GM12873 (cell line): ENCODE measurements around the gene ZNHIT2.

Source experiments
- CTCF ChIP-seq: IDR thresholded peaks from 2 replicates; pipeline ENCODE4 v1.5.1; 2012; ENCODE audit warnings: low read depth, mild to moderate bottlenecking, moderate library complexity, low read length, control low read depth; ENCODE audit not compliant: insufficient read depth; ENCODE audit errors: missing control alignments

The ZNHIT2 gene

GRCh38 chr11:65156926-65157325 is 39.4 kb upstream of the ZNHIT2 start:
- no peak for TF ChIP-seq CTCF

DNA sequence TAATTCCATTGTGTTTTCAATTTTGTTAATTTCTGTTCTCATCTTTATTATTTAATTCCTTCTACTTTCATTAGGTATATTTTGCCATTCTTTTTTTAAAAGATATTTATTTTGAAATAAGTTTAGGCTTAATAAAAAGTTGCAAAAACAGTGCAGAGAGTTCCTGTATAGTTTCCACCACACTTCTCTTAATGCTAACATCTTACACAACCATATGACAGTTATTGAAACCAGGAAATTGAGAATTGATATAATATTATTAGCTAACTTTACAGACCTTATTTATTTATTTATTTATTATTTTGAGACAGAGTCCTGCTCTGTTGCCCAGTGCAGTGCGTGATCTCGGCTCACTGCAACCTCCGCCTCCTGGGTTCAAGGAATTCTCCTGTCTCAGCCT is 38.8 kb upstream of the ZNHIT2 start:
- no peak for TF ChIP-seq CTCF

DNA sequence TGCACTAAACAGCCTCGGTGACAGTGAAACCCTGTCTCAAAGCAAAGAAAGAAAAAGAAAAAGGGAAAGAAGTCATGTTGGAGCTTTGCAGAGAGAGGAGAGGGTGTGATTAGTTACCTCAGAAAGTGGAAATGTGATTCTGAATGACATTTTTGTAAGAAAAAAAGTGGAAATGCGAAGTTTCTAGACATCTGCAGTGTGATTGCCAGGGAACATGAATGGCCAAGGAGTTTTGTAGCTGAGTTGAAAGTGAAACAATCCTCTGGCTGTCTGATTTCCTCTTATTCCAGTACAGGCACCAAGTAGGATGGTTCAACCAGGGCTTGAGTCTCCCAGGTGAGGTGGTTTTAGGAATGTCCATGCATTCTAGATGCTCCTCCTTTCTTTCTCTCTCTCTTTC is 34.6 kb upstream of the ZNHIT2 start:
- TF ChIP-seq CTCF = no peak

DNA sequence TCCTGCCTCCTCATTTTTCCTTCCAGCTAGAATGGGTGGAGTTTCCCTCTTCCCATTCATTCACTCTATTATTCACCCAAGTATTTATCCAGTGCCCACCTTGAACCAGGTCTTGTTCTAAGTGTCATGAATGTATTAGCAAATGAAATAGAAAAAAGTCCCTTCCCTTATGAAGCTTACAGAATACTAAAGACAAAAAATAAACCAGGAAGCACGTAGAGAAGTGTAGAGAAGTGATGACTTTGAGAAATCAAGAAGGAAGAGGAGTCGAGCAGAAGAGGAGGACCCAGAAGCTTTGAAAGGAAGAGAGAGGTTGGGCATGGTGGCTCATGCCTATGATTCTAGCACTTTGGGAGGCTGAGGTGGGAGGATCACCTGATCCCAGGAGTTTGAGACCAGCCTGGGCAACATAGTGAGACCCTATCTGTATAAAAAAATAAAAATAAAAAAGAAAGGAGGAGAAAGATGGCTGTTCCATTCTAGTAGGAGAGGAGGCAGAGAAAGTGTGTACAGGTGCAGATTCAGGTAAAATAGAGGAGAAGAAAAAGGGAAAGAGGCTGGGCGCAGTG is 33.9 kb upstream of the ZNHIT2 start:
- TF ChIP-seq CTCF = no peak

DNA sequence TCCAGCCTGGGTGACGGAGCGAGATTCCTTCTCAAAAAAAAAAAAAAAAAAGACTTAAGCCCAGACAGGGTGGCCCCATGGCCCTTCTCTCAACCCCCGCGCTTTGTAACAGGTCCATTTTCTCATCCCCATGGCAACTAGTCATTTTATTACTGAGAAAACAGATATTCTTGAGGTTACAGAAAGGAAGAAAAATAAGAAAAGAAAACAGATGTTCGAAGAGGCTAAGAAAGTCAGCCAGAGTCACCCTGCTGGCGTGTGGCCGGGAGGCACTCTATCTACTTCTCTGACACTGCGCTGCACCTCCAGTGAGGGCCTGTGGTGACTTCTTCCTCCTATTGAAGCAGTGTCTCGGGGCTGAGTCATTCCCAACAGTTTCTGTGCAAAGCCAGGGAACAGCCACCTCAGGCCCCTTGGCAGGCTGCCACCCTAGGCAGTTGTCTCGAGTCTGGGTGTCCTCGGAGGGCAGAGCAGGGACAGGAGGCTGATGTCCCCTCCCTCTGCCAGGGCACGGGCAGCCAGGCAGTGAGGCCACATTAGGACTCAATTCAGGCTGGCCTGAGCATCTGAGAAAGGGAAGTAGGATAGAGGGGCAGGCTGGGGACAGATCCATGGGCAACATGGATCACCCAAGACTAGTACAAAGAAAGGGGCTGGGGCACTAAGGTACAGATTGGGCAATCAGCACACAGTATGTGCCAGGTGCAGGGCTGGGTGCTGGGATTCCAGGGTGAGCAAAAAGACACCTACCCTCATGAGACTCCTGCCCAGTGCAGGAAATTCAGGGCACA is 33.2 kb upstream of the ZNHIT2 start:
- TF ChIP-seq CTCF = no peak

DNA sequence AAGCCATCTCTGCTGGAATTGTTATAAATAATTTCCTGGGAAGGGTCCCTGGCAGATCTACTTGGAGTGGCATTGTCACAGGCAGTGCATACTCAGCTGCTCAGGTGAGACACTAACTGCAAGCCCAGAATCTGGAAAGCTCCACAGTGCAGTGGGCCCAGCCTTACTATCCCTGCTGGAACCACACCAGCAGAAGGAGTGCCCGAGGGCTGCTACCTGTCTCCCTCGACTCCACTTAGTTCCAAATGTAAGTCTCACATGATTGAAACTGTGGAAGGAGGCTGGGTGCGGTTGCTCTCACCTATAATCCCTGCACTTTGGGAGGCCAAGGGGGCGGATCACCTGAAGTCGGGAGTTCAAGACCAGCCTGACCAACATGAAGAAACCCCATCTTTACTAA is 31.2 kb upstream of the ZNHIT2 start:
- TF ChIP-seq CTCF = no peak

GRCh38 chr11:65147352-65148075 is 30.0 kb upstream of the ZNHIT2 start:
- TF ChIP-seq CTCF = no peak
